NCI-H526 treated with DMSO at 0.1 percent for 48 hours (cell line): ENCODE results near the gene FHIT.
A peak's percentile ranks its signal among the peaks of the same experiment; 100 is the strongest.

ENCODE experiments used
- DNase-seq: peaks from one replicate; lab custom pipeline; 2025; lab: John Stamatoyannopoulos, UW

FHIT gene

DNA sequence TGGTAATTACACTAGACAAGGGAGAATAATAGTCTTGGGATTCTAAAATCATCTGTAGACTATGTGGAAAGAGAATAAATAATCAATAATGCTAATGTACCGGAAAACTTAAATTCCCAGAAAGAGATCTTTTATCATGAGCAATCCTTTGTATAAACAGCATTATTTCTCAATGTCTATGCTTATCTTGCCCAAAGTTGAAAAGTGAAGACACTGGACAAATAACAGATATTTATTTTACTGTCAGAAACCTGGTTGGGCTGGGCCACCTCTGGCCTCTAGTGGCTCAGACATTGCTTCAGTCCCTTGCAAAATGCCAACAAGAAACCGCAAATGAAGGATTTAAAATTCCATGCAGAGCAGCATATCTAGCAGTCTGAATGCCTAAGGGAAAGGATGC lies 409.9 kb downstream of the FHIT start:
- DNase-seq = no peak

DNA sequence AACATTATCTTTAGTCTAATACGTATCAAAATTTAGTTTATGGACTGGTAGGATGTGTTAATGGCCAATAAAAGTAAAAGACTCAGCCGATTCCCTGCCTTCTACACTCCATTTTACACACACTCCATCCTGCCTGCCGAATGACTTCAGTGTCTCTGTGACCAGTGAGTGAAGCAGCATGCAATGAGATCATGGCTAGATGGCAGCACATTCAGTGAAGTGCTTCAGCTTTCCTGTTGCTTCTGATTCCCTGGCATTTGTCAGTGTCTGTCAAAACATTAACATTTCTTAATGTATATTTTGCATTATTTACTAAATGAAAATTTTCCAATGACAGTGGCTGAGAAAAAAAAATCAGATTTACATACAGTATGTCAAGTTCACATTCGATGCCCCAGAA lies 412.0 kb downstream of the FHIT start:
- DNase-seq = no peak

DNA sequence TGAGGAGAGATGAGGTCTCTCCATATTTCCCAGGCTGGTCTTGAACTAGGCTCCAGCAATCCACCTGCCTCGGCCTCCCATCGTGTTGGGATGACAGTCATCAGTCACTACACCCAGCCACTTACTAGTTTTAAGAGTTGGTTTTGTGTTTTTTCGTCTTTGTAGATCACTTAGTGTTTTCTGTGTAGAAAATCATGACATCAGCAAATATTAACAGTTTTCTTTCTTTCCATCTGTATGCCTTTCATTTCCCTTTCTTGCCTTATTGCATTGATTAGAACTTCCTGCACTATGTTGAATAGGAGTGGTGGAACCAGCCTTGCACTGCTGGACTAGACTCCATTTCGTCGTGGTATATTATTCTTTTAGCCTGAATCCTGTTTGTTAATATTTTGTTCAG lies 415.5 kb downstream of the FHIT start:
- no peak for DNase-seq

DNA sequence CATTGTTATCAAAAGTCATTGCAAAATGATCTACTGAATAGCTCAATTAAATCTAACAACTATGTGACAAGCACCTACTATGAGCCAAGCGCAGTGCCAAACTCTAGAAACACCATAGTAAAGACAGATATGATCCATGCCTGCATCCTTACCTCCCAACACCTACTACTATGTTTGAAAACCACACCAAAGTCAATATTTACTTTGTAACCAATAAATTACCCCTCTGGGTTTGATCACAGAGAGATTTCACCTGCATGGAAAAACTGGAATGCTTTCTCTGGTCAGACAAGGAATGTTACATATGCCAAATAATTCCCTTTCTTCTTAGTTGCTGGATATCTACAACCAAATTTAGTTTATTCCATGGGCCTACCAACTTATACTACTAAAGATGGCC lies 422.2 kb downstream of the FHIT start:
- peak; percentile 30 for DNase-seq

DNA sequence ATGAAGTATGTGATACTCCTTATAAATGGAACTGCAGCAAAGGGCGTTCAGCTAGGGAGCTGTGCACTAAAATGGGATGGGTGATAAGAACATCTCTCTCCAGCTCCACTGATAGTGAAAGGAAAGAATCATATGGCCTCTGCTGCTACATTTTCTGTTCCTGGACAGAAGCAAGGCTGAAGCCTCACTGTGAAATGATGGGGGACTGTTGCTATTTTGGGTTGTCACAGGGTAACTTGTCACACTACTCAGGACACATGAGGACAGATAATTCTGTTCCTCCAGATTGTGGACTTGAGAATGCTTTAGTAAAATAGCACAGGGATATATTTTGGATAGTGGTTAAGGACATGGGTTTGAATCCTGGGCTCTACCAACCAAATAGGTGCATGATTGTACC lies 423.6 kb downstream of the FHIT start:
- no peak for DNase-seq

DNA sequence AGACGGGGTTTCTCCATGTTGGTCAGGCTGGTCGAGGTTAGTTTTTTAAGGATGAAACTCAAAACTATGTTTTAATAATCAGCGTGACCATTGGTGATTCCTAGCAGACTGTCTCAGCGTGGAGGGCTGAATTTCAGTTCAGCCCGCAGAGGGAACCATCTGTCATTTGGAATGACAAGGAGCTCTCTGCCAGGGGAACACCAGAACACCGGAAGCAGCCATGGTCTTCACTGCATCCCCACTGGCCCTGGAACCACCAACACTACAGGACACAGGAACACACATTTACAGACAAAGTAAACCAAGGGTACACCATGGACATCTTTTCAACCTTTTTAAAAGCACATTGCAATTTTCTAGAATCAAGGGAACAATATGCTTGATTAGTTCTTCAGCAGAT lies 424.7 kb downstream of the FHIT start:
- no peak for DNase-seq

DNA sequence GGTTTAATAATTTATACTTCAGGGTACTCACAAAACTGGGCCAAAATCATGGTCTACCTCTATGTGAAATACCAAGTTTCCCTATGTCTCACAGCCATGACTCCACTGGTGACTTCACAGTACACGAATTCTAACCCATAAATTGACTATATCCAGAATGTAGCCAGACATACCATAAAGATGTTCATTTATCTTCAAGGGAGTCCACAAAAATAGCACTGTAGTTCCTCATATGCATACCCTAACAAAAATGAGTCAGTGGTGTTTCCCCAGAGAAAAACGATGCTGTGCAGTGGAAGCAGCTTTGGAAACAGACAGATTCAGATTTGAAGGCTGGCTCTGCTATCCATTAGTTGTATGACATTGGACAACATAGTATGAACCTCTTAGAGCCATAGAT lies 438.8 kb downstream of the FHIT start:
- no peak for DNase-seq

DNA sequence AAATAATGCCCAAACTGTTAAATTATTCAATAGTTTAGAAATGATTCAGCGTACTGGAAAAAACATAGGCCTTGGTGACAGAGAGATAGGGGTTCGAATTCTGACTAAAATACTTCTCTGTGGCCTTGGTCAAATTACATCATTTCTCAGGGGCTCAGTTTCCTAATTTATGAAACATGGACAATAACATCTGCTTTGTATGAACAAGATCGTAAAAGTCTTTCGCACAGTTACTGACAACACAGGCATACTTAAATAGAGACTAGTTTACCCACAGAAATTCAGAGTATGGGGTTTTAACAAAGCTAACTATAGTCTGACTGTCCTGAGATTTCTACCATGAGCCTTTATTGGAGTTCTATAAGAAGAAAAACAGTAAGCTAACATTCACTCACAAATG lies 440.4 kb downstream of the FHIT start:
- DNase-seq = no peak

DNA sequence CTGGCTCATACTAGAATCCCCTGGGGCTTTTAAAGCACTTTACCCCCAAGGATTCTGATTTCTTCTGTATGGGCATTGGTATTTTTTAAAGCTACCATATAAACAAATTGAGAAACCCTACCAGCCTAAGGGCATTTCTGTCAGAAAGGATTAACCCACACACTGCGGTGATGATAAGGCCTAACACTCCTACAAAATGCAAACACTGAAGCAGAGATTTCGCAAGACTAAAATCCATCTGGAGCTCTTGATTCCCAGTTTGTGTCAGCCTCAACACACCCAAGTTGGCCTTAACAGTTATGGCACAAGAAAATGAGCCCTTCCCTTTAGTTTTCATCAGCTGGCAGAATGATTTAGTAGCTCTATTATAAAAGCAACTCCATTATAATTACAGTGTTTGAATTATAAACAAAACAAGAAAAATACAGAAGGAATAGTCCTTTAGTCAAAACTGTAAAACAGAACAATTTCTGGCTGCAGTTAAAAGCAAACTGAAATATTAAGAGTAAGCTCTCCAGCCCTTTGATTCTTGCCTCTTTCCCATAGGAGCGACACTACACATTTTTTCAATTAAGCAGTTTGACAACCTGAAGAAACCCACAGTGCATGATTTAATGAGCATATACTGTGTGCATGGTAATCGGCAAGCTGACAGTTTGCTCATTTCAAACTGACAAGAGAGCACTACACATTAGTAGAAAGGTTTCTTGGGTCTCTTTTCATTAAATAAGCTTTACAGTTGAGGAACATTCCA lies 441.2 kb downstream of the FHIT start:
- DNase-seq = no peak

DNA sequence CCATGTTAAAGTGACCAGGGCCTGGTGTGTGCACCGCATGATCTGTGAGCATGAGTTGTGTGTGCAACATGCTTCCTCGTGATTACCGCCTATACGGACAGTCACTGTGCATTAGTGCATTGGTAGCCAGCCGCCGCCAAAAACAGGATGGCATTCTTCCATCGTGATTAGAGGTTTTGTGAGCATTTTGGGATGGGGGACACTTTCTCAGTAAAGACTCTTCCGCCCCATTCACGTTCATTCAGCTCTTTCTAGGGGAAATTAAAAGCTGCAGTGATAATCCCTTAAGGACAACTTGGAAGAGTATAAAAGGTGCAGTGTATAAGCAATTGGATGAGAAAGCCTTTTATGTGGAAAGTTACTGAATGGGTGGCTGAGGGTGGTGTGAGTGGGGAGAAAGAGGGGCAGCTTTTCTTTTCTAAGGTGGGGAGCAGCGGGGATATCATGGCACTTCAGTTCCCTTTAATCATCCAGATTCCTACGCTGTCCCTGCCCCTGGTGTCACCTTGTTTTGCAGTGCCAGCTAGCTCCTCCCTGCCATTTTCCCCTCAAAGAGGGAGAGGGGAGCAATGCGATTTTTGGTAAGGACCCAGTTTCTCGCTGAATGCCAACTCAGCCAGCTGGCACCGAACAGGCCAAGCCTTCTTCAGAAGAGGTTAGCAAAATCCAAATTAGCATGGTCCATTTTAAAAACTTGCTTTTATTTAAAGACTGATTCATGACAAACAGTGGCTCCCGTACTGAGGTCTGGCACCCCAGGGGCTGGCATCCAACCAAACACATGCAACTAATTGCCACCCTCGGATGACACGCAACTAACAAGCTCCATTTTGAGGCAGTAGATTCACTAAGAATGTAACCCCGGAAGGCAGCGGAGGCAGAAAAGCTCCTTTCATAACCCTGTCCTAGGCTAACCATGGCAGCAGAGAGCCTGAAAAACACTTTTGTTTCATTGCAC lies 447.8 kb downstream of the FHIT start:
- no peak for DNase-seq

DNA sequence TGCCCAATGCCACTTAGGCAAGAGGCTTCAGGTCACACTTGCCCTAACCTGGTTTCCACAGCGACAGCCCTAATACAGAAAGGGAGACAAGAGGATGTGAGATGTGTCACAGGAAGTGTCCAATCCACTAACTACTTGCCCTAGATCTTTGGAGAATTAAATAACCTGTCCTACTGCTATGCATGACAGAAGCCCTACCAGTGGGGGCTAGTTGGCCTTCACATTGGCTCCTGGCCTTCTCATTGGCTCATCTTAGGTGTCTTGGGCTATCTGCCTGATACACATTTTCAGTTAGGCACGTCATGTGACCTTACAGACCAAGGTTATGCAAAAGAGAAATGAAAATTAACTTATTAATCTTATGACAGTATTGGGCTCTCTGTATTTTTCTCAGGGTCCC lies 449.9 kb downstream of the FHIT start:
- DNase-seq = no peak

DNA sequence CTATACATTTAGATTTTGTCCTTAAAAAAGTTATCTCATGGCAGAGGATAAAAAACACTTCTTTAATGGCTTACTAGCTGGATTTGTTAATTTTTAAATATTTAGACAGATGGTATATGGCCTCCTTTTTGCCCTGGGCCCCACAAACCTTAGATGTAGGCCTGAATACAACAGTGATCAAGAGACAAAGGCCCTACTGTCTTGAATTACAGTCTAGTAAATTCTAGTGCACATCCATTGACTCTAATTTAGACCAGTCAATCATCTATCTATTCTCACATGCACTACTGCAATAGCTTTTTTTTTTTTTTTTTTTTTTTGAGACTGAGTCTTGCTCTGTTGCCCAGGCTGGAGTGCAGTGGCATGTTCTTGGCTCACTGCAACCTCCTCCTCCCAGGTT lies 452.8 kb downstream of the FHIT start:
- DNase-seq = no peak

DNA sequence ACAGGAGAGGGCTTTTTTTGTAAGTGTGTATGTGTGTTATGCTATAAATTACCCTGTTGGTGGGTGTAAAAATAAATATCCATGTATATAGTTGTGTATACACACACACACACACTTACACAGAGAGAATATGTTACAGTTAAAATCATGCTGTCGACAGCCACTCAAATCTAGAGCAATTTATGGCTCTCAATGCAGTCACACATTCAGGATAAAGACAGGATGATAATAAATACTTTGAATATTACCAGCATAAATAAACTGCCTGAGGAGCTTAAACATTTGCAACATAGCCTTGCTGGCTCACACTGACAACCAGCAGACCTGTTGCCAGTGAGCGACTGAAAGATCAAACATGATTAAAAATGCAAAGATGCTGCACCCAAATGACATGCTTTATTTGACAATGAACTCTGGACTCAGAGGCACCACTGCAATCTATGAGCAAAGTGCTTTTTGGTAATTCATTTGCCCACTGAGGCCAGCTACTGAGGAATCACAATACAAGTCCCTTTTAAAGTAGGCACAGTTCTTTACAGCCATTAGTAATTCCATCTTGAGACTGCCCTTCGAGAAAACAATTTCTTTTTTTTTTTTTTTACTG lies 458.9 kb downstream of the FHIT start:
- DNase-seq = peak; percentile 82

DNA sequence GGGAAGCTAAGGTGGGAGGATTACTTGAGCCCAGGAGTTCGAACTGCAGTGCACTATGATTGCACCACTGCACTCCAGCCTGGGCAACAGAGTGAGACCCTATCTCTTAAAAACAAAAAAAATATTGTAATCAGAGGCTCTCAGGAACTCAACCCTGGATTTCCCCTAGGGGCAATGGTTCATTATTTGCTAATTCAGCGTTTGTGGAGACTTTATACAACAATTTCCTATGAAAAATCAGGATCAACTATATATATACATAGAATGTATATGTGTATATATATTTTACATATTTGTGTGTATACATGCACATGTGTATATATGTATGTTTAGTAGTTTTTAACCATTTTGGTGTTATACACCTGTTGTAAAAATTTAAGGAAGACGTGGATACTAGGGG lies 463.1 kb downstream of the FHIT start:
- DNase-seq = no peak

DNA sequence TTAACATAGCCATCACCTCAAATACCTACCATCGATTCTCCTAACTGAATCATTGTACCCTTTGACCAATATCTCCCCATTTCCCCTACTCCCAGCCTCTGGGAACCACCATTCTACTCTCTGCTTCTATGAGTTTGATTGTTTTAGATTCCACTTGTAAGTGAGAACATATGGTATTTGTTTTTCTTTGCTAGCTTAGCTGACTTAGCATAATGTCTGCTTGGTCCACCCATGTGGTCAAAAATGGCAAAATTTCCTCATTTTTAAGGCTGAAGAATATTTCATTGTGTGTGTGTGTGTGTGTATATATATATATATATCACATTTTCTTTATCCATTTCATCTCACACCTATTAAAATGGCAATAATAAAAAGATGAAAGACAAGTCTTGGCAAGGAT lies 469.3 kb downstream of the FHIT start:
- DNase-seq = no peak

DNA sequence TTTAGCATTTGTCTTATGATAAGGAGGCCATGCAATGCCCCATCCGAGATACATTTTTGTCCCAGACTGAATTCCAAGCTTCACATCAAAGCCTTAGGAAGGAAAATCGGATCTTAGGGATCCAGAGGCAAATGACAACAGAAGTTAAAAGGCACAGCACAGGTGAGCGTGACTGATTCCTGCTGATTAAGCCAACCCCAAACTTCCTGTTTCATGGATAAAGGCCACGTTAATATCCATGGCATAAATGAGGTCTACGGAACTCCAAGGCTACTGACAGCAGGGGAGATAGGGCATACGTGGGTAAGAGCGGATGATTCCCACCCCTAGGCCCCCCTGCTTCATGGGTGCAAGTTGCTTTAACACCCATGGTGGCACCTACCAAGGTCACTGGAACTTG lies 471.6 kb downstream of the FHIT start:
- no peak for DNase-seq

DNA sequence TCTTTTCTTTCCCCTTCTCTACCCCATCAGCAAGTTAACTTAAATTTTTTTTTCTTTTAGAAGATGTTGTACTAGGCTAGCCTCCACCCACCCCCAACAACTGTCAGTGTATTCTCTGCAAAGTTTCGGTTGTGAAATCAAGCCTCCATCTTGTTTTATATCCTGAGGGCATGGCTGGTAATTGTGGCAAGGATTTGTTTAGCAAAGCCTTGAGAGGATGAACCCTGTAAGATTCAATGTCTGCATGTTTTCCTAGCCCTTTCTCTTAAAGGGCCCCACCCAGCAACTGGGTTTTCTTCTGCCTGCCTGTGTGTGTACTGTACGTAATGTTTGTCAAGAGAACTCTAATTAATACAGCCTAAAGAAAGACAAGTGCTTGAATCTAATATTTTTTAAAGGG lies 475.3 kb downstream of the FHIT start:
- no peak for DNase-seq

DNA sequence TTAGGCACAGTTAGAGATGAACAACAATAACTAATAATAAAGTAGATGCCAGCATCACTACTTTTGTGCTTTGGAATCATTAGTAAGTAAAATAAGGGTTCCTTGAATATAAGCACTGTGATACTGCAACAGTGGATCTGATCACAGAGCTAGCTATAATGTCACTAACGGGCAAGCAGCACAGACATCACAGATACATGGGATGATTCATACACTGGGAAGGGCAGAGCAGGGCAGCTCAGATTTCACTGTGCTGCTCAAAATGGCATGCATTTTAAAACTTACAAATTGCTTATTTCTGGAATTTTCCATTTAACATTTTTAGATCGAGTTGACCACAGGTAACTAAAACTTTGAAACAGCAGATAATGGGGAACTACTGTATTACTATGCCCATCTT lies 476.6 kb downstream of the FHIT start:
- DNase-seq = no peak

DNA sequence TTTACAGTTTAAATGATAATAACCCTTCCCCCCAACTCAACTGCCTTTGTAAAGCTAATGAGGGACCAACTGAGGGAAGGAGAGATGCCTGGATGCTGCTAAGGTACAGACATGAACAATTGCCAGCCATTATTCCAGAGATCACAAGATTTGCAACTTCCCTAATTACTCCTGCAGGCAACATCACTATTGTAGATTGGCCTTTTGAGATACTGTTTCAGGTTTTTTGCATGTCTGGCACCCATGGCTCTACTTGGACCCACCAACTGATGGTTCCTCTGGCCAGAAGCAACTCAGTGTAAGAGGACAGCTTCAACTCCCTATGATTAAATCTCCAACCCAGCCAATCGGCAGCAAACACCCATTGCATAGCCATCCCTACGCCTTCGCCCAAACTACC lies 478.7 kb downstream of the FHIT start:
- no peak for DNase-seq

DNA sequence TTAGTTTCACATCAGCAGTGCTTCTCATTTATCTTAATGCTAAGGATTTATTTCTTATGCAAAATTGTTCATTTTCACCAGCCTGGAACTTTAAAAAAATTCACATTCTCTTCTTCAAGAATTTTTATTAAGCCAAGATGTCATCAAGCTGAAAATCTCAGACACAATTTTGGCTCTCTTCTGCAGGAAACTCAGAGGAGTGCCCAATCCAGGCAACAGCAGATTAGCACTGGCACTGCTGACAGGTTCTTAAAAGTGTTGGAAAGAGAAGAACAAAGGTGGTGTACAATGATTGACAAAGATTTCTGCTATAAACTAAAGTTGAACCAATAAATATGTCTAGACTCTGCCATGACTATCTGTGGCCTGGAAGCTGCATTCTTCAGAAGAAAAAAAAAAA lies 479.5 kb downstream of the FHIT start:
- no peak for DNase-seq

DNA sequence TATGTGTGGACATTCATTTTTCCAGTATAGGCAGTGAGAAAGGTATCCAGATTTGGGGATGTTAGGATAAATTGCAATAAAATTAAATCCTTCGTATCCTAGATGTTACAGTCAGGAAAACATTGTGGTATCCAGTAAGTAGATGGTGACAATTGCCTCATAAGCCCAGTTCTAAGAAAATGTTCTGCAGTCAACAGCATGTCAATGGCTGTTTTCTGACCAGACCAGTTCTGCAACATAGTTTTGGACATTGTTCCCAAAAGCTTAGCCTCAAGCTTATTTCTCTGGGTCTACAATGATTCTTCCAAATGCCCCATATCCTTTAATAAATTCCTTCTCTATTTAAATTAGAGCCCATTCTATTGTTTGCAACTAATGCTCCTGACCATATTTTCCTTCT lies 480.7 kb downstream of the FHIT start:
- no peak for DNase-seq

DNA sequence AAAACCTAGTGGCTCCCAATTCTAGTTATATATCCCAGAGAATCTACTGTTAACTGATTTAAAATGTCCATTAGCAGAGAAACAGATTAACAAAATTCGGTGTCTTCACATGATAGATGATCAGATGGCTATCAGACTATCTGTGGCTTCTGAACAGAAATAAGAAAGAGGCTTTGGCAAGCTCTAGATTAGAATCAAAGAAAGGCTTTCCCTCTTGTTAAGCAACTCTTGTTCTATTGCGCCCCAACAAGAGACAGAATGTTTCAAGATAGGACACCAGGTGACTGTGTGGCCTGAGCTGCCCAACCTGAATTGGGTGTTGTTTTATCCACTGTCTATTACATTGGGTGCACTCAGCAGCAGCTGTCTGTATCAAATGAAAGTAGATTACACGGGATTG lies 483.7 kb downstream of the FHIT start:
- no peak for DNase-seq

DNA sequence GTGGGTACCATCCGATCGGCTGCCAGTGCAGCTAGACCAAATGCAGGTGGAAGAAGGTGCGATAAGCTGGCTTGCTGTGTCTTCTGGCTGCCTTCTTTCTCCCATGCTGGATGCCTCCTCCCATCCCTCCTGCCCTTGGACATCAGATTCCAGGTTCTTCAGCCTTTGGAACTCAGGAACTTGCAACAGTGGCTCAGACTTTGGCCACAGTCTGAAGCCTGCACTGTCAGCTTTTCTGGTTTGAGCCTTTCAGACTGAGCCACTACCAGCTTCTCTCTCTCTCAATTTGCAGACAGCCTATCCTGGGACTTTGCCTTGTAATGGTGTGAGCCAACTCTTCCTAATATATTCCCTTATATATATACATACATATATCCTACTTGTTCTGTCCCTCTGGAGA lies 485.5 kb downstream of the FHIT start:
- no peak for DNase-seq
